HepG2 (cell line): ENCODE data around the gene MFF. TPM values are rescaled to one million over a fixed set of nuclear protein-coding genes. Genes with fewer than 3 reads are reported as not detected.

Experiments used
- ATAC-seq: fragments of 200-7000 bp; cut with Tn5 transposase; 3 replicates; pipeline ENCODE4 v1.9.1; 2020; ENCODE audit warnings: mild to moderate bottlenecking, moderate library complexity
- BruUV-seq: library from RNA; stranded (reverse); fragments of 400-500 nt; replicated peaks from 2 replicates; lab custom pipeline; 2021; lab: Mats Ljungman, UMichigan
- CTCF ChIA-PET: fragments of 300-600 bp; formaldehyde crosslinking; extraction: SDS; loops from one replicate; lab custom pipeline; 2021; ENCODE audit warnings: low total read pairs, inconsistent platforms, low intra/inter-chr PET ratio; lab: Yijun Ruan, JAX
- POLR2A ChIA-PET: fragments of 350-600 bp; sonication (Branson Sonifier 250); formaldehyde crosslinking; loops from one replicate; lab custom pipeline; 2020; ENCODE audit warnings: antibody characterized with exemption, inconsistent platforms; lab: Yijun Ruan, JAX
- DNase-seq: peaks from one replicate; pipeline ENCODE4 v3.0.0-alpha.2; 2015; ENCODE audit warnings: low spot score
- FAIRE-seq: peaks from 3 replicates; lab custom pipeline; 2011; peaks lifted over from hg19 to GRCh38; lab: Jason Lieb, UNC
- H2AFZ ChIP-seq: one replicate; pipeline ENCODE4 v1.6.1; 2011; ENCODE audit warnings: low read length, inconsistent platforms
- H3K27ac ChIP-seq: fragments of 300-600 bp; 3 replicates; pipeline ENCODE4 v1.8.0; 2011; ENCODE audit warnings: mixed run types, mild to moderate bottlenecking, mixed read lengths, low read length, inconsistent platforms; ENCODE audit not compliant: insufficient read depth; ENCODE audit errors: extremely low read length
- H3K27me3 ChIP-seq, 2 experiments: fragments of 200-600 bp in 1 of 2; 2 replicates in 1 of 2; 3 replicates in 1 of 2; pipeline versions ENCODE4 v1.6.0 to v1.8.0; 2011; ENCODE audit warnings: low read length in 2 of 2, mild to moderate bottlenecking in 2 of 2, moderate library complexity in 2 of 2, inconsistent platforms in 1 of 2; ENCODE audit not compliant: insufficient read depth in 2 of 2, control insufficient read depth in 1 of 2
- H3K36me3 ChIP-seq, 2 experiments: fragments of 200-600 bp in 1 of 2; replicated peaks in 1 of 2; 2 replicates in 1 of 2; 3 replicates in 1 of 2; pipeline versions ENCODE4 v1.5.1 to v1.8.0; 2011; ENCODE audit warnings: low read length in 2 of 2, inconsistent platforms in 1 of 2; ENCODE audit not compliant: insufficient read depth in 2 of 2, control insufficient read depth in 1 of 2
- H3K4me1 ChIP-seq: 2 replicates; pipeline ENCODE4 v1.5.1; 2012; ENCODE audit warnings: low read length, inconsistent platforms; ENCODE audit not compliant: insufficient read depth
- H3K4me2 ChIP-seq: 2 replicates; pipeline ENCODE4 v1.6.0; 2011; ENCODE audit warnings: low read depth, low read length, inconsistent platforms
- H3K4me3 ChIP-seq, 3 experiments: fragments of 200-600 bp in 1 of 3; sonication (generic), shearing (Covaris generic) in 1 of 3; replicated peaks in 1 of 3; 2 replicates each; pipeline ENCODE4 v1.5.1; 2011 to 2016; ENCODE audit warnings: low read length in 3 of 3, inconsistent platforms in 2 of 3, low read depth in 2 of 3, mild to moderate bottlenecking in 2 of 3, control low read depth in 1 of 3, mixed read lengths in 1 of 3; ENCODE audit not compliant: insufficient read depth in 1 of 3
- H3K79me2 ChIP-seq: one replicate; pipeline ENCODE4 v1.6.1; 2011; ENCODE audit warnings: low read length, inconsistent platforms; ENCODE audit not compliant: insufficient read depth
- H3K9ac ChIP-seq: 2 replicates; pipeline ENCODE4 v1.6.0; 2011; ENCODE audit warnings: mild to moderate bottlenecking, low read depth, low read length, inconsistent platforms; ENCODE audit not compliant: insufficient read depth
- H3K9me3 ChIP-seq: 2 replicates; pipeline ENCODE4 v1.5.1; 2012; ENCODE audit warnings: mild to moderate bottlenecking, low read length
- H4K20me1 ChIP-seq: 2 replicates; pipeline ENCODE4 v1.6.0; 2011; ENCODE audit warnings: inconsistent platforms, mild to moderate bottlenecking, low read length, moderate library complexity; ENCODE audit not compliant: insufficient read depth
- CEBPG ChIP-seq: IDR thresholded peaks from 2 replicates; pipeline ENCODE4 v1.6.1; 2016
- CHCHD3 ChIP-seq: sonication (generic); formaldehyde crosslinking; IDR thresholded peaks from 2 replicates; pipeline ENCODE4 v1.8.0; 2022; ENCODE audit warnings: mild to moderate bottlenecking, missing genetic modification reagents, moderate library complexity
- DMAP1 ChIP-seq: IDR thresholded peaks from 2 replicates; pipeline ENCODE4 v1.6.1; 2016
- GABPA ChIP-seq, 2 experiments: IDR thresholded peaks; 2 replicates each; pipeline ENCODE4 v1.6.1; 2011 to 2016; ENCODE audit warnings: low read depth in 2 of 2, low read length in 1 of 2, missing biosample characterization in 1 of 2, missing genetic modification characterization in 1 of 2
- HCFC1 ChIP-seq: fragments of 150-350 bp; IDR thresholded peaks from 2 replicates; pipeline ENCODE4 v1.6.1; 2014; ENCODE audit warnings: low read depth, low read length
- HOXA7 ChIP-seq: sonication (generic); formaldehyde crosslinking; IDR thresholded peaks from 2 replicates; pipeline ENCODE4 v1.8.1; 2022; ENCODE audit warnings: mild to moderate bottlenecking, missing genetic modification reagents, moderate library complexity
- MAFG ChIP-seq: sonication (generic); formaldehyde crosslinking; IDR thresholded peaks from 2 replicates; pipeline ENCODE4 v1.5.1; 2020; ENCODE audit warnings: mild to moderate bottlenecking, missing genetic modification reagents
- MXD3 ChIP-seq: IDR thresholded peaks from 2 replicates; pipeline ENCODE4 v1.6.1; 2016; ENCODE audit warnings: mild to moderate bottlenecking, missing biosample characterization, missing genetic modification reagents
- NCOA1 ChIP-seq: sonication (generic); formaldehyde crosslinking; IDR thresholded peaks from 2 replicates; pipeline ENCODE4 v1.9.0; 2021; ENCODE audit warnings: missing genetic modification reagents
- NR2F1 ChIP-seq, 2 experiments: fragments of 450-650 bp in 1 of 2; formaldehyde crosslinking in 1 of 2; IDR thresholded peaks; 2 replicates each; pipeline versions ENCODE4 v1.5.0 to v1.6.1; 2016 to 2020; ENCODE audit warnings: mild to moderate bottlenecking in 1 of 2, missing compliant biosample characterization in 1 of 2, missing genetic modification reagents in 1 of 2, moderate library complexity in 1 of 2
- ONECUT2 ChIP-seq: sonication (generic); formaldehyde crosslinking; IDR thresholded peaks from 2 replicates; pipeline ENCODE4 v1.4.0; 2020; ENCODE audit warnings: missing genetic modification reagents
- POLR2AphosphoS2 ChIP-seq: IDR thresholded peaks from 2 replicates; pipeline ENCODE4 v1.6.1; 2011; ENCODE audit warnings: low read depth, low read length, improper control_type of control experiment
- RAD21 ChIP-seq: fragments of 450-650 bp; formaldehyde crosslinking; IDR thresholded peaks from 2 replicates; pipeline ENCODE4 v1.5.0; 2020; ENCODE audit warnings: mild to moderate bottlenecking
- RORA ChIP-seq: sonication (generic); formaldehyde crosslinking; IDR thresholded peaks from 2 replicates; pipeline ENCODE4 v1.5.0; 2020; ENCODE audit warnings: mild to moderate bottlenecking, missing genetic modification reagents, moderate library complexity
- SAP130 ChIP-seq: IDR thresholded peaks from 2 replicates; pipeline ENCODE4 v1.6.1; 2016; ENCODE audit warnings: low read depth
- SMAD1 ChIP-seq: sonication (generic); formaldehyde crosslinking; IDR thresholded peaks from 2 replicates; pipeline ENCODE4 v1.4.0; 2020; ENCODE audit warnings: missing genetic modification reagents, low read depth, mild to moderate bottlenecking, borderline replicate concordance
- SRSF4 ChIP-seq: fragments of 200-400 bp; formaldehyde crosslinking; IDR thresholded peaks from one replicate; pipeline ENCODE4 v1.6.1; 2018; ENCODE audit warnings: mild to moderate bottlenecking, low read depth, low read length, moderate library complexity; ENCODE audit not compliant: poor library complexity, severe bottlenecking
- YEATS2 ChIP-seq: sonication (generic); formaldehyde crosslinking; IDR thresholded peaks from 2 replicates; pipeline ENCODE4 v1.4.0; 2020; ENCODE audit warnings: missing genetic modification reagents, borderline replicate concordance
- ZBTB39 ChIP-seq: sonication (generic); formaldehyde crosslinking; IDR thresholded peaks from 2 replicates; pipeline ENCODE4 v1.5.0; 2020; ENCODE audit warnings: missing genetic modification reagents
- ZBTB7B ChIP-seq: sonication (generic); formaldehyde crosslinking; IDR thresholded peaks from 2 replicates; pipeline ENCODE4 v1.4.0; 2020; ENCODE audit warnings: missing genetic modification reagents
- ZNF12 ChIP-seq: sonication (generic); formaldehyde crosslinking; IDR thresholded peaks from 2 replicates; pipeline ENCODE4 v1.5.0; 2020; ENCODE audit warnings: missing genetic modification reagents
- ZNF34 ChIP-seq: sonication (generic); formaldehyde crosslinking; IDR thresholded peaks from 2 replicates; pipeline ENCODE4 v1.4.0; 2020; ENCODE audit warnings: mild to moderate bottlenecking, missing genetic modification reagents, borderline replicate concordance
- ZNF563 ChIP-seq: sonication (generic); formaldehyde crosslinking; IDR thresholded peaks from 2 replicates; pipeline ENCODE4 v1.8.0; 2022; ENCODE audit warnings: mild to moderate bottlenecking, moderate library complexity, missing genetic modification reagents
- ZNF816 ChIP-seq: sonication (generic); formaldehyde crosslinking; IDR thresholded peaks from 2 replicates; pipeline ENCODE4 v1.8.0; 2022; ENCODE audit warnings: missing genetic modification reagents, mild to moderate bottlenecking, borderline replicate concordance
- WGBS: methylation state at CpG from one replicate; pipeline ENCODE4 v1.1.6; 2017; ENCODE audit warnings: low lambda C conversion rate; 5-methylcytosine and 5-hydroxymethylcytosine counted together
- in situ Hi-C: cut with HindIII; loops from 2 replicates; pipeline ENCODE4 v1.10.0; 2017; ENCODE audit warnings: low pct_unique_long_range_greater_than_20kb; ENCODE audit not compliant: extremely low pct_ligation_motif_present
- intact Hi-C: fragments of 100-400 bp; cut with micrococcal nuclease; formaldehyde crosslinking; loops from one replicate; pipeline ENCODE4 v1.10.0; 2022; ENCODE audit not compliant: unreplicated experiment
- polyA plus RNA-seq, 8 experiments: library from polyadenylated mRNA; depleted of rRNA in 3 of 8; stranded (reverse) in 7 of 8; unstranded in 1 of 8; fragments of >200 nt; fragmentation: Illumina TruSeq in 4 of 8; extraction: Trizol in 4 of 8; gene quantifications; 2 replicates each; pipeline versions ENCODE4 v1.2.1 to v1.2.3, GENCODE V29; 2011 to 2016; ENCODE audit warnings: low read depth in 4 of 8, missing spikeins in 1 of 8, mixed read lengths in 1 of 8; ENCODE audit not compliant: insufficient read depth in 1 of 8
- total RNA-seq, 5 experiments: library from RNA; depleted of rRNA; stranded (reverse); fragments of >200 nt; fragmentation: Illumina TruSeq; extraction: Trizol; gene quantifications; 2 replicates each; pipeline ENCODE4 v1.2.3, GENCODE V29; 2016; ENCODE audit warnings: low read depth in 1 of 5

The MFF gene
- total and polyA plus RNA-seq, 2 of the 13 experiments (the other 11 are each of a cell fraction or from before 2014, with no cell fraction given): 81.9 to 156 TPM

GRCh38 chr2:227337442-227337841 lies 12.4 kb downstream of the MFF start (continued):
- TF ChIP-seq CHCHD3 (no peak), NR2F1 (CRISPR knock-in tag; IDR thresholded peaks at IDR 0.05) (no peak), RAD21 (CRISPR knock-in tag) (no peak), ZNF12 (CRISPR knock-in tag) (no peak), ZNF563 (CRISPR knock-in tag) (no peak)
- TF ChIP-seq, all 625 proteins: peak for 0

GRCh38 chr2:227339098-227339599 lies 14.1 kb downstream of the MFF start:
- in situ Hi-C loops: no loop called here
- 18% methylated on average over 2 of the region's 2 CpGs for WGBS
- TF ChIP-seq NCOA1 (CRISPR knock-in tag) (no peak), HOXA7 (CRISPR knock-in tag) (no peak), ZBTB7B (no peak), ZBTB39 (CRISPR knock-in tag) (no peak), POLR2AphosphoS2 (no peak), RORA (CRISPR knock-in tag) (0 out of 2 replicates have a peak, but pooled peaks have one; percentile 35), SMAD1 (CRISPR knock-in tag) (no peak), HCFC1 (no peak), GABPA (IDR thresholded peaks at IDR 0.05; ENCODE audit: low read depth, low read length) (no peak), GABPA (CRISPR knock-in tag; IDR thresholded peaks at IDR 0.05; ENCODE audit: low read depth) (no peak), MXD3 (CRISPR knock-in tag) (no peak), MAFG (CRISPR knock-in tag) (no peak), ONECUT2 (CRISPR knock-in tag) (no peak), SRSF4 (no peak), CEBPG (CRISPR knock-in tag) (no peak), SAP130 (CRISPR knock-in tag) (no peak), ZNF34 (no peak), ZNF816 (CRISPR knock-in tag) (no peak), DMAP1 (CRISPR knock-in tag) (peak; percentile 41; the same call in 1 of the 2 replicates), YEATS2 (CRISPR knock-in tag) (no peak)

More at GRCh38 chr2:227339098-227339599, 14.1 kb downstream of the MFF start:
- Histone ChIP-seq H4K20me1 (no peaks in the 10 kb centered on the region), H3K27me3 (no peaks in the 10 kb centered on the region), H3K4me3 (peak overlapping the region in 1 of 3 experiments; percentile 5; a peak in 1 of 6 replicates), H3K79me2 (no peaks in the 10 kb centered on the region), H3K27ac (peak overlapping the region; percentile 44), H3K4me1 (peaks cover 31% of the 10 kb centered on the region), H2AFZ (no peak overlapping the region), H3K36me3 (peaks cover 8 to 38% of the 10 kb centered on the region in 2 experiments), H3K9ac (peak overlapping the region; percentile 12; the same call in 1 of the 2 replicates), H3K9me3 (no peaks in the 10 kb centered on the region), H3K4me2 (peak overlapping the region; percentile 51)
- no TSS peak for BruUV-seq
- FAIRE-seq (peak; percentile 74), ATAC-seq (peak; percentile 92), DNase-seq (peak; percentile 80)
- POLR2A ChIA-PET: interaction anchor here (0.5 to 4.8 kb wide), 6 partner anchors 9 to 474 kb away, joined by 3 to 33 read pairs (median 6); partner anchors contain the start of genes CCL20 and MFF
- intact Hi-C loops: no loop called here
- CTCF ChIA-PET: no interaction called here
